IMR-90 (cell line): ENCODE measurements around the gene NT5DC3. TPM values are rescaled to one million over a fixed set of nuclear protein-coding genes. Genes with fewer than 3 reads are reported as not detected.

Source experiments
- ATAC-seq: fragments of 200-7000 bp; cut with Tn5 transposase; 2 replicates; pipeline ENCODE4 v1.9.1; 2020; ENCODE audit warnings: low read depth, mild to moderate bottlenecking, moderate library complexity
- BruUV-seq: library from RNA; stranded (reverse); fragments of 400-500 nt; replicated peaks from 2 replicates; lab custom pipeline; 2021; lab: Mats Ljungman, UMichigan
- CTCF ChIA-PET: fragments of 300-600 bp; formaldehyde crosslinking; extraction: SDS; loops from one replicate; lab custom pipeline; 2021; ENCODE audit warnings: antibody characterized with exemption; lab: Yijun Ruan, JAX
- POLR2A ChIA-PET: fragments of 300-600 bp; sonication (Branson Sonifier 250); formaldehyde crosslinking; loops from one replicate; lab custom pipeline; 2022; ENCODE audit warnings: antibody characterized with exemption; ENCODE audit not compliant: unreplicated experiment; lab: Charles Lee
- DNase-seq: peaks from one replicate; pipeline ENCODE4 v3.0.0; 2013
- H2AFZ ChIP-seq: replicated peaks from 2 replicates; pipeline ENCODE3; 2013; ENCODE audit warnings: low read length, mild to moderate bottlenecking; ENCODE audit not compliant: poor library complexity
- H2AK5ac ChIP-seq: 2 replicates; pipeline ENCODE4 v1.6.1; 2013; ENCODE audit warnings: low read depth, low read length, inconsistent platforms
- H2AK9ac ChIP-seq: replicated peaks from 2 replicates; pipeline ENCODE3; 2013; ENCODE audit warnings: mild to moderate bottlenecking, low read depth, low read length, moderate library complexity; ENCODE audit not compliant: poor library complexity
- H2BK120ac ChIP-seq: 2 replicates; pipeline ENCODE4 v1.6.1; 2013; ENCODE audit warnings: low read depth, low read length, inconsistent platforms
- H2BK15ac ChIP-seq: 3 replicates; pipeline ENCODE4 v1.6.1; 2013; ENCODE audit warnings: low read depth, low read length, inconsistent platforms
- H2BK20ac ChIP-seq: 2 replicates; pipeline ENCODE4 v1.6.1; 2013; ENCODE audit warnings: low read depth, mild to moderate bottlenecking, inconsistent platforms, low read length, moderate library complexity
- H2BK5ac ChIP-seq: 2 replicates; pipeline ENCODE4 v1.6.1; 2013; ENCODE audit warnings: mild to moderate bottlenecking, low read depth, low read length, inconsistent platforms; ENCODE audit not compliant: poor library complexity, severe bottlenecking
- H3K14ac ChIP-seq: replicated peaks from 2 replicates; pipeline ENCODE4 v1.6.1; 2013; ENCODE audit warnings: low read depth, low read length, inconsistent platforms
- H3K18ac ChIP-seq: 2 replicates; pipeline ENCODE4 v1.6.1; 2013; ENCODE audit warnings: low read depth, low read length, control low read depth
- H3K23ac ChIP-seq: 2 replicates; pipeline ENCODE4 v1.6.1; 2013; ENCODE audit warnings: low read depth, low read length, inconsistent platforms
- H3K27ac ChIP-seq: 2 replicates; pipeline ENCODE4 v1.5.1; 2013; ENCODE audit warnings: mild to moderate bottlenecking, control low read depth, low read length; ENCODE audit not compliant: insufficient read depth
- H3K27me3 ChIP-seq: 2 replicates; pipeline ENCODE4 v1.6.1; 2013; ENCODE audit warnings: low read length; ENCODE audit not compliant: control insufficient read depth, insufficient read depth
- H3K36me3 ChIP-seq: 2 replicates; pipeline ENCODE4 v1.6.1; 2013; ENCODE audit warnings: low read length, mixed read lengths; ENCODE audit not compliant: control insufficient read depth, insufficient read depth
- H3K4ac ChIP-seq: 2 replicates; pipeline ENCODE4 v1.6.1; 2013; ENCODE audit warnings: low read depth, low read length, inconsistent platforms
- H3K4me1 ChIP-seq: 2 replicates; pipeline ENCODE4 v1.6.1; 2013; ENCODE audit warnings: low read length, mixed read lengths; ENCODE audit not compliant: control insufficient read depth, insufficient read depth
- H3K4me2 ChIP-seq: 2 replicates; pipeline ENCODE4 v1.6.1; 2013; ENCODE audit warnings: low read depth, mild to moderate bottlenecking, control low read depth, low read length, moderate library complexity
- H3K4me3 ChIP-seq: 2 replicates; pipeline ENCODE4 v1.5.1; 2013; ENCODE audit warnings: low read depth, mild to moderate bottlenecking, control low read depth, low read length, moderate library complexity; ENCODE audit not compliant: insufficient read depth
- H3K56ac ChIP-seq: 2 replicates; pipeline ENCODE4 v1.6.1; 2013; ENCODE audit warnings: low read length, inconsistent platforms; ENCODE audit not compliant: insufficient read depth; ENCODE audit errors: extremely low read depth
- H3K79me1 ChIP-seq, 2 experiments: 2 replicates each; pipeline ENCODE4 v1.6.1; 2013; ENCODE audit warnings: low read length in 2 of 2, inconsistent platforms in 1 of 2, low read depth in 1 of 2
- H3K9ac ChIP-seq: 2 replicates; pipeline ENCODE4 v1.6.1; 2013; ENCODE audit warnings: low read depth, low read length, control low read depth
- H3K9me1 ChIP-seq: 2 replicates; pipeline ENCODE4 v1.6.1; 2013; ENCODE audit warnings: low read length, inconsistent platforms; ENCODE audit not compliant: insufficient read depth
- H3K9me3 ChIP-seq: 2 replicates; pipeline ENCODE4 v1.6.1; 2013; ENCODE audit warnings: low read length; ENCODE audit not compliant: control insufficient read depth, insufficient read depth
- H4K20me1 ChIP-seq: 2 replicates; pipeline ENCODE4 v1.6.1; 2013; ENCODE audit warnings: low read length, inconsistent platforms; ENCODE audit not compliant: insufficient read depth
- H4K5ac ChIP-seq: 2 replicates; pipeline ENCODE4 v1.6.1; 2013; ENCODE audit warnings: mild to moderate bottlenecking, low read depth, low read length, control low read depth
- H4K8ac ChIP-seq, 2 experiments: 2 replicates each; pipeline ENCODE4 v1.6.1; 2013; ENCODE audit warnings: low read depth in 2 of 2, low read length in 2 of 2, control low read depth in 1 of 2, inconsistent platforms in 1 of 2
- H4K91ac ChIP-seq: 2 replicates; pipeline ENCODE4 v1.6.1; 2013; ENCODE audit warnings: low read depth, low read length, inconsistent platforms; ENCODE audit not compliant: insufficient read depth
- BHLHE40 ChIP-seq: fragments of 150-350 bp; IDR thresholded peaks from 2 replicates; pipeline ENCODE4 v1.6.1; 2016; ENCODE audit warnings: mild to moderate bottlenecking, low read depth, low read length
- CEBPB ChIP-seq: IDR thresholded peaks from 2 replicates; pipeline ENCODE4 v1.6.1; 2012; ENCODE audit warnings: low read depth, low read length, improper control_type of control experiment
- FOS ChIP-seq: fragments of 150-350 bp; IDR thresholded peaks from 2 replicates; pipeline ENCODE4 v1.6.1; 2016; ENCODE audit warnings: low read depth, low read length
- MAFK ChIP-seq: IDR thresholded peaks from 2 replicates; pipeline ENCODE4 v1.6.1; 2012; ENCODE audit warnings: low read depth, low read length, improper control_type of control experiment
- MAZ ChIP-seq: IDR thresholded peaks from 2 replicates; pipeline ENCODE4 v1.6.1; 2012; ENCODE audit warnings: low read depth, mild to moderate bottlenecking, low read length, improper control_type of control experiment, moderate library complexity, borderline replicate concordance
- MXI1 ChIP-seq: IDR thresholded peaks from 2 replicates; pipeline ENCODE4 v1.6.1; 2012; ENCODE audit warnings: low read depth, mild to moderate bottlenecking, low read length, moderate library complexity, borderline replicate concordance
- NFE2L2 ChIP-seq: fragments of 150-350 bp; IDR thresholded peaks from 2 replicates; pipeline ENCODE4 v1.6.1; 2016; ENCODE audit warnings: low read depth, mild to moderate bottlenecking, low read length
- POLR2A ChIP-seq: IDR thresholded peaks from 2 replicates; pipeline ENCODE4 v1.6.1; 2012; ENCODE audit warnings: mild to moderate bottlenecking, low read depth, low read length
- RAD21 ChIP-seq: IDR thresholded peaks from 2 replicates; pipeline ENCODE4 v1.6.1; 2012; ENCODE audit warnings: low read length, improper control_type of control experiment
- RCOR1 ChIP-seq: IDR thresholded peaks from 2 replicates; pipeline ENCODE4 v1.6.1; 2012; ENCODE audit warnings: mild to moderate bottlenecking, low read length, improper control_type of control experiment; ENCODE audit not compliant: insufficient replicate concordance
- RFX5 ChIP-seq: IDR thresholded peaks from 2 replicates; pipeline ENCODE4 v1.8.0; 2012; ENCODE audit warnings: low read depth, mild to moderate bottlenecking, low read length, moderate library complexity
- SMC3 ChIP-seq: fragments of 150-350 bp; IDR thresholded peaks from 2 replicates; pipeline ENCODE4 v1.6.1; 2016; ENCODE audit warnings: low read depth, mild to moderate bottlenecking, antibody characterized with exemption, low read length, moderate library complexity
- WGBS, 2 experiments: methylation state at CpG; one replicate each; pipeline versions ENCODE4 v1.1.5 to v1.1.7; 2013; ENCODE audit warnings: missing lambda C conversion rate in 2 of 2; ENCODE audit not compliant: insufficient read length in 1 of 2; ENCODE audit errors: extremely low coverage in 2 of 2; 5-methylcytosine and 5-hydroxymethylcytosine counted together
- dilution Hi-C: fragments of 300-500 bp; cut with HindIII; formaldehyde crosslinking; loops from one replicate; pipeline ENCODE4 v1.14.3; 2018; ENCODE audit warnings: low sequenced_read_pairs; ENCODE audit not compliant: unreplicated experiment
- in situ Hi-C: fragments of 300-500 bp; cut with MboI; formaldehyde crosslinking; loops from 3 replicates; pipeline ENCODE4 v1.14.3; 2019; ENCODE audit warnings: low sequenced_read_pairs, inconsistent platforms, mixed read lengths
- intact Hi-C: fragments of 100-400 bp; cut with micrococcal nuclease; formaldehyde crosslinking; loops from 2 replicates; pipeline ENCODE4 v1.10.0; 2022
- polyA plus RNA-seq, 3 experiments: library from polyadenylated mRNA; depleted of rRNA; stranded (reverse); fragments of >200 nt; gene quantifications; 2 replicates each; pipeline ENCODE4 v1.2.3, GENCODE V29; 2012; ENCODE audit warnings: low replicate concordance in 1 of 3
- total RNA-seq: library from RNA; depleted of rRNA; stranded (reverse); fragments of >200 nt; gene quantifications from 2 replicates; pipeline ENCODE4 v1.2.3, GENCODE V29; 2012
- TF ChIP-seq, protein P1 (sequence below): fragments of 150-350 bp; IDR thresholded peaks from 2 replicates; pipeline ENCODE4 v1.6.1; 2016; ENCODE audit warnings: low read depth, mild to moderate bottlenecking, low read length, moderate library complexity, borderline replicate concordance
- TF ChIP-seq, protein P2 (sequence below): fragments of 150-350 bp; IDR thresholded peaks from 2 replicates; pipeline ENCODE4 v1.6.1; 2017; ENCODE audit warnings: mild to moderate bottlenecking, antibody characterized with exemption, low read length, low read depth
- TF ChIP-seq, protein P3 (sequence below): conservative IDR thresholded peaks from 2 replicates; pipeline ENCODE4 v1.5.1; 2012; ENCODE audit warnings: mild to moderate bottlenecking, low read depth, low read length, improper control_type of control experiment

NT5DC3 gene
- total and polyA plus RNA-seq, 2 of the 4 experiments (the other 2 are of a cell fraction) = 7.3 to 17.6 TPM

DNA sequence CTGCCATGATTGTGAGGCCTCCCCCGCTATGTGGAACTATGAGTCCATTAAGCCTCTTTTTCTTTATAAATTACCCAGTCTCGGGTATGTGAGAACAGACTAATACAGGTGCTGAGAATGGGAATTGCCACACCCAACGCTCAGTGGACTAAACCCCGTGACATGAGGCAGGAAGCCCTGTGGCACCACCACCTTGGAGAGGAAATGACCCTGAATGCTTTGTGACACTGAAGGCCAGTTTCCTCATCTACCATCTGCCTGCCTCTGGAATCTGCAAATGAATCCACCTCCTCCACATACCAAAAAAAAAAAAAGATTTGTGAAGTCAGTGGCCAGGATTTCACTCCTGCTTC lies 41.6 kb downstream of the NT5DC3 start:
- H3K27me3 ChIP-seq = no peaks in the 10 kb centered on the region
- H2AK9ac ChIP-seq = peak overlapping the region; percentile 31
- dilution Hi-C loops = no loop called here
- no peak overlapping the region for H2BK120ac ChIP-seq
- H3K36me3 ChIP-seq = peaks cover 7% of the 10 kb centered on the region
- H4K5ac ChIP-seq = no peak overlapping the region
- TF ChIP-seq RAD21 = no peak
- TF ChIP-seq BHLHE40 = no peak
- no peak for TF ChIP-seq SMC3
- no peak for TF ChIP-seq RFX5
- no peak for TF ChIP-seq POLR2A
- no peak for TF ChIP-seq MXI1
- no peak for TF ChIP-seq FOS
- TF ChIP-seq NFE2L2 = no peak
- TF ChIP-seq, protein P1, sequence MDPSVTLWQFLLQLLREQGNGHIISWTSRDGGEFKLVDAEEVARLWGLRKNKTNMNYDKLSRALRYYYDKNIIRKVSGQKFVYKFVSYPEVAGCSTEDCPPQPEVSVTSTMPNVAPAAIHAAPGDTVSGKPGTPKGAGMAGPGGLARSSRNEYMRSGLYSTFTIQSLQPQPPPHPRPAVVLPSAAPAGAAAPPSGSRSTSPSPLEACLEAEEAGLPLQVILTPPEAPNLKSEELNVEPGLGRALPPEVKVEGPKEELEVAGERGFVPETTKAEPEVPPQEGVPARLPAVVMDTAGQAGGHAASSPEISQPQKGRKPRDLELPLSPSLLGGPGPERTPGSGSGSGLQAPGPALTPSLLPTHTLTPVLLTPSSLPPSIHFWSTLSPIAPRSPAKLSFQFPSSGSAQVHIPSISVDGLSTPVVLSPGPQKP = no peak
- TF ChIP-seq, protein P2, sequence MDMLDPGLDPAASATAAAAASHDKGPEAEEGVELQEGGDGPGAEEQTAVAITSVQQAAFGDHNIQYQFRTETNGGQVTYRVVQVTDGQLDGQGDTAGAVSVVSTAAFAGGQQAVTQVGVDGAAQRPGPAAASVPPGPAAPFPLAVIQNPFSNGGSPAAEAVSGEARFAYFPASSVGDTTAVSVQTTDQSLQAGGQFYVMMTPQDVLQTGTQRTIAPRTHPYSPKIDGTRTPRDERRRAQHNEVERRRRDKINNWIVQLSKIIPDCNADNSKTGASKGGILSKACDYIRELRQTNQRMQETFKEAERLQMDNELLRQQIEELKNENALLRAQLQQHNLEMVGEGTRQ = no peak
- no peak for TF ChIP-seq RCOR1
- TF ChIP-seq MAFK = no peak
- TF ChIP-seq, protein P3, sequence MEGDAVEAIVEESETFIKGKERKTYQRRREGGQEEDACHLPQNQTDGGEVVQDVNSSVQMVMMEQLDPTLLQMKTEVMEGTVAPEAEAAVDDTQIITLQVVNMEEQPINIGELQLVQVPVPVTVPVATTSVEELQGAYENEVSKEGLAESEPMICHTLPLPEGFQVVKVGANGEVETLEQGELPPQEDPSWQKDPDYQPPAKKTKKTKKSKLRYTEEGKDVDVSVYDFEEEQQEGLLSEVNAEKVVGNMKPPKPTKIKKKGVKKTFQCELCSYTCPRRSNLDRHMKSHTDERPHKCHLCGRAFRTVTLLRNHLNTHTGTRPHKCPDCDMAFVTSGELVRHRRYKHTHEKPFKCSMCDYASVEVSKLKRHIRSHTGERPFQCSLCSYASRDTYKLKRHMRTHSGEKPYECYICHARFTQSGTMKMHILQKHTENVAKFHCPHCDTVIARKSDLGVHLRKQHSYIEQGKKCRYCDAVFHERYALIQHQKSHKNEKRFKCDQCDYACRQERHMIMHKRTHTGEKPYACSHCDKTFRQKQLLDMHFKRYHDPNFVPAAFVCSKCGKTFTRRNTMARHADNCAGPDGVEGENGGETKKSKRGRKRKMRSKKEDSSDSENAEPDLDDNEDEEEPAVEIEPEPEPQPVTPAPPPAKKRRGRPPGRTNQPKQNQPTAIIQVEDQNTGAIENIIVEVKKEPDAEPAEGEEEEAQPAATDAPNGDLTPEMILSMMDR = no peak
- no peak for TF ChIP-seq CEBPB
- TF ChIP-seq MAZ = no peak
- H2BK20ac ChIP-seq = no peak overlapping the region
- ChIA-PET CTCF (no interaction called here), POLR2A (no interaction called here)
- intact Hi-C loops = no loop called here
- peaks cover 4 to 43% of the 10 kb centered on the region in 2 experiments; a peak in 3 of 4 replicates for H3K79me1 ChIP-seq
- H3K27ac ChIP-seq = no peak overlapping the region
- ATAC-seq = no peak
- no peak overlapping the region for H3K18ac ChIP-seq
- peaks cover 17% of the 10 kb centered on the region for H3K4me1 ChIP-seq
- no TSS peak for BruUV-seq
- no peak overlapping the region for H3K4me2 ChIP-seq
- H3K23ac ChIP-seq = no peak overlapping the region
- no peak overlapping the region for H3K9ac ChIP-seq
- no peak overlapping the region for H3K14ac ChIP-seq
- in situ Hi-C loops = no loop called here
- 0 out of 2 replicates have a peak, but pooled peaks cover 3% of the 10 kb centered on the region for H4K20me1 ChIP-seq
- WGBS, 2 experiments = 100% methylated on average over 1 of the region's 4 CpGs; no CpG with 5 or more reads in 1 of the 2 experiments
- H3K4ac ChIP-seq = no peak overlapping the region
- H2AK5ac ChIP-seq = no peak overlapping the region
- no peaks in the 10 kb centered on the region for H3K9me3 ChIP-seq
- no peak overlapping the region for H2BK15ac ChIP-seq
- H4K91ac ChIP-seq = no peak overlapping the region
- peak overlapping the region; percentile 12 for H2AFZ ChIP-seq
- no peak overlapping the region for H2BK5ac ChIP-seq
- peaks cover 14% of the 10 kb centered on the region for H3K9me1 ChIP-seq
- DNase-seq = no peak
- no peak overlapping the region for H4K8ac ChIP-seq
- H3K4me3 ChIP-seq = no peak overlapping the region
- H3K56ac ChIP-seq = no peak overlapping the region
